ENCODE results near the gene ACSL3.

Gene ACSL3

DNA sequence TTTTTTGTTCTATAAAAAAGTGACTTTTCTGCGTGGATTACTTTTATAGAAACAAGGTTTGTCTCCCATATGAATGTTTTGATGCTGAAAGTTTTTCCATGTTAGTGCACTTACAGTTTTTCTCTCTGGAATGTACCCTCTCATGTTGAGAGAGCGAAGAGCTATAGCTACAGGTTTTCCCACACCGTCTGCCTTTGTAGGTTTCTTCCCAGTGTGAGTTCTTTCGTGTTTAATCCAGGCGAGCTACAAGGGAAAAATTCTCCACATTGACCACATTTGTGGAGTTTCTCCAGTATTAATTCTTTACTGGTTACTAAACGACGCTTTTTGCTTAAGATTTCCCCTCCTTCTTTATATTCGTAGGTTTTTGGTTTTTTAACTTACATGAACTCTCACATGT, 85.1 kb downstream of the ACSL3 start:
- DNase-seq (ENCODE audit: low read depth) = no peak
- H3K4me3 ChIP-seq (replicated peaks; ENCODE audit: low read depth, low read length) = no peak overlapping the region
- TF ChIP-seq, protein P1, sequence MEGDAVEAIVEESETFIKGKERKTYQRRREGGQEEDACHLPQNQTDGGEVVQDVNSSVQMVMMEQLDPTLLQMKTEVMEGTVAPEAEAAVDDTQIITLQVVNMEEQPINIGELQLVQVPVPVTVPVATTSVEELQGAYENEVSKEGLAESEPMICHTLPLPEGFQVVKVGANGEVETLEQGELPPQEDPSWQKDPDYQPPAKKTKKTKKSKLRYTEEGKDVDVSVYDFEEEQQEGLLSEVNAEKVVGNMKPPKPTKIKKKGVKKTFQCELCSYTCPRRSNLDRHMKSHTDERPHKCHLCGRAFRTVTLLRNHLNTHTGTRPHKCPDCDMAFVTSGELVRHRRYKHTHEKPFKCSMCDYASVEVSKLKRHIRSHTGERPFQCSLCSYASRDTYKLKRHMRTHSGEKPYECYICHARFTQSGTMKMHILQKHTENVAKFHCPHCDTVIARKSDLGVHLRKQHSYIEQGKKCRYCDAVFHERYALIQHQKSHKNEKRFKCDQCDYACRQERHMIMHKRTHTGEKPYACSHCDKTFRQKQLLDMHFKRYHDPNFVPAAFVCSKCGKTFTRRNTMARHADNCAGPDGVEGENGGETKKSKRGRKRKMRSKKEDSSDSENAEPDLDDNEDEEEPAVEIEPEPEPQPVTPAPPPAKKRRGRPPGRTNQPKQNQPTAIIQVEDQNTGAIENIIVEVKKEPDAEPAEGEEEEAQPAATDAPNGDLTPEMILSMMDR (IDR thresholded peaks at IDR 0.05; ENCODE audit: low read length, missing control alignments) = no peak

DNA sequence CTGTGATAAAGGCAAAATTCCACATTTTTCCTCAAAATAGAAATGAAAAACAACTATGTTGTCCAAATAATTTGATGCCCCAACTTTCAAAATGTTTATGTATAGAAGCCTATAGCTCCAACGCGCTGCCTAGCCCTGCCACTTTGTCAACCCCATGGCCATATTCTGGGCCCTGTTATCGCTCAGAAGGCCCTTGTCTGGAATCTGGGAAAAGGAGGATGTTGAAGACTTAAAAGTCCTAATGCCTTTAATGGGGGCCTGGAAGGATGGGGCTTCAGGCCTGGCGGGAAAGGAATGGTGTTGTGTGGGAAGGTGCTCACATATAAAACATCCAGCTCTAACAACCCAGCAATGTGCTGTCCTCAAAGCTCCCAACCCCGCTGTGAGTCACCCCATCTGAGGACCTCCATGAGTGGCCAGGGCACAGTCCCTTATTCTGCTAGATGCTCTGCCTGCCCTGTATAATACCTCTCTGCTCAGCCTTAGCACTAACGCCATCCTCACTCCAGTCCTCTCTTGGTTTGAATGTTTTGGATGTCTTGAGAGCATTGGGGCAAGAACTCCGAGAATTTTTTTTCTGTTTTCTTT, 86.0 kb downstream of the ACSL3 start:
- no peak overlapping the region for H3K4me3 ChIP-seq (replicated peaks; ENCODE audit: low read depth, low read length)
- no peak for DNase-seq (ENCODE audit: low read depth)
- TF ChIP-seq, protein P1 (IDR thresholded peaks at IDR 0.05; ENCODE audit: low read length, missing control alignments) = no peak

DNA sequence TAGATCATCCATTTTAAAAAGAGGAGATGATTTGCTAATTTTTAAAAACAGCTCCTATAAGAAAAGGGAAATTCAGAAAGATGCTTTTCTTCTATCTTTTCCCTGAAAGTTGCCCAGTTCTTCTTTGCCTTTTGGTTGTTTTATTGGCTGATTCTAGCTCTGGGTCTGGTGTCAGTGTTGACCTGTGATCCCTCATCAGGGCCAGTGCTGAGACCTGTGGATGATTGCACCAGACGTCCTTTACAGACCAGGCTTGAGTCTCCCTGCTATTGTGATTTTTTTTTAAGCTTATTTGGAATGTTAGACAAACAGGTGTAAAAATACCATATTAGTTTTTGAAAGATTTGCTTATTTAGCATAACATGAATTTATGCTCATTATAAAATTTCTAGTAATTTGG, 88.2 kb downstream of the ACSL3 start:
- TF ChIP-seq, protein P1 (IDR thresholded peaks at IDR 0.05; ENCODE audit: low read length, missing control alignments) = no peak
- H3K4me3 ChIP-seq (replicated peaks; ENCODE audit: low read depth, low read length) = no peak overlapping the region
- no peak for DNase-seq (ENCODE audit: low read depth)

DNA sequence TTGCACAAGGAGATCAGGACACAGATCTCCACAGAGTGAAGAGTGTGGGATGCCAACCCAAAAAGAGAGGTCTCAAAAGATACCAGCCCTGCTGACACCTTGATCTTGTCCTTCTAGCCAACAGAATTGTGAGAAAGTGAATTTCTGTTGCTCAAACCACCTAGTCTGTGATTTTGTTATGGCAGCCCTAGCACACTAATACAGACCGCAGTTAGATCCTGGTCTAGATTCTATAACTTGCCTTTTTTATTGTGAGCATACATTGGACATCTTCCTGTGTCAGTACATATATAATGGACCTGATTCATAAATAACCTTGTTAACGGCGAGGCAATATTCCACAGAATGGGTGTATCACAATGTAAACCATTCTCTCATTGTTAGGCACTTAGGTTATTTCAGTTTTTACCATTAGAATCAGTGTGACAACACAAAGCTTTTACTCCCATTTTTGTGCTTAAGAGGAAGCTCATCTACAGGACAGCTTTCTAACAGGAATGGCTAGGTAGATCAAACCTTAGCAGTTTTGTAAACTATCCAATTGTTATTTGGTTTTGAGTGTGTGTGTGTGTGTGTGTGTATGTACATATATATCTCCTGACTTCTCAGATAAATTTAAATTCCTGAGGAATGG, 89.0 kb downstream of the ACSL3 start:
- no peak overlapping the region for H3K4me3 ChIP-seq (replicated peaks; ENCODE audit: low read depth, low read length)
- no peak for DNase-seq (ENCODE audit: low read depth)
- TF ChIP-seq, protein P1 (IDR thresholded peaks at IDR 0.05; ENCODE audit: low read length, missing control alignments) = no peak

DNA sequence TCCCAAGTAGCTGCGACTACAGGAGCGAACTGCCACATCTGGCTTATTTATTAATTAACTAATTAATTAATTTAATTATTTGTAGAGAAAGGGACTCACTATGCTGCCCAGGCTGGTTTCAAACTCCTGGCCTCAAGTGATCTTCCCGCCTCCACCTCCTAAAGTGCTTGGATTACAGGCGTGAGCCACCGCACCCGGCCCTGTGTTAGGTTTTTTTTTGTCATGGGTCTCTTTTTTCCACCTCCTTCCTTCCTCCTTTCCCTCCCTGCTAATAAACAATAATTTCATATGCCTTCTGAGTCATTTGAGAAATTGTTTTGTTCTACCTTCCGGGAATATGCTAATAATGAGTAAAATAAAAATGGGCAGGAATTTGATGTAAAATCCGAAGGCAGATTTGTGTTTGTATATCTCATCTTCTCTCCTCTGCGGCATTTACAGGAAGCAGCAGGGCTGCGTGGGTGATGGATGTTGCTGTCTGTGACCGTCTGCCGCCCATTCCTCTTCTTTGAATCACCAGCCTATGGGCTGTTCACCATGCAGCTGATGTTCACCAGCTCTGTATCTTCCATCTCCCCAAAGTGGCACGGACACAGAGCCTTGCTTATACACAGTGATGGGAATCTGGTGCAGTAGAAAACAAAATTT, 89.9 kb downstream of the ACSL3 start:
- peak; percentile 60 for DNase-seq (ENCODE audit: low read depth)
- TF ChIP-seq, protein P1 (IDR thresholded peaks at IDR 0.05; ENCODE audit: low read length, missing control alignments) = no peak
- H3K4me3 ChIP-seq (replicated peaks; ENCODE audit: low read depth, low read length) = no peak overlapping the region

DNA sequence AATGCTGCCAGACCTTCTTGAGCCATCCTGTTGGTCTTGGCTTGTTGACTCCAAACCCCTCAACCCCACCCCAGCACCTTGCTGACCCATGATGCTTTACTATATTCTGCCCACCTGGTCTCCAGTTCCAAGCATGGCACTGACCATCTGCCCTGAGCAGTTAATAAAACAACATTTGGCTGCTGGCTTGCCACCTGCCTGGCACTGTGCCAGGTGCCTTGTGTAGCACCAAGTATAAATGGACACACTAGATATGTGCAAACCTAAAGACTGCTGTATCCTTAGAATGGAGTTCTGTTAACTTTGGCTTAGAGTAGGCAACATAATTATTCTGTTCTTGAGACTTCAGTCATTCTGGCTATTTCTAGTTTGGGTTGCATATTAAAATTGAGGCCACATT, 91.4 kb downstream of the ACSL3 start:
- TF ChIP-seq, protein P1 (IDR thresholded peaks at IDR 0.05; ENCODE audit: low read length, missing control alignments) = no peak
- no peak overlapping the region for H3K4me3 ChIP-seq (replicated peaks; ENCODE audit: low read depth, low read length)
- no peak for DNase-seq (ENCODE audit: low read depth)

Measured in fibroblast of pulmonary artery (primary cell).